Subcutaneous adipose tissue (tissue), 4 donors: ENCODE results near the gene ARHGAP44. TPM values are rescaled to one million over a fixed set of nuclear protein-coding genes. Genes with fewer than 3 reads are reported as not detected.

Experiments used
- CTCF ChIP-seq: fragments of 450-650 bp; IDR thresholded peaks from one replicate; pipeline ENCODE4 v1.5.1; 2016; ENCODE audit warnings: low read depth, mild to moderate bottlenecking, control low read depth, antibody characterized with exemption, moderate library complexity
- total RNA-seq, 4 donors: library from RNA; depleted of rRNA; stranded (reverse); fragments of >200 nt; gene quantifications; one replicate each; pipeline ENCODE4 v1.1.0, GENCODE V29; 2016

The ARHGAP44 gene
- total RNA-seq, 4 donors from 2014 or later = 1.3 to 3.4 (median 1.9) TPM

- no peak for TF ChIP-seq CTCF
These were observed 235.9 kb downstream of the ARHGAP44 start for GRCh38 chr17:13025258-13025627.

GRCh38 chr17:13025687-13026086 lies 236.4 kb downstream of the ARHGAP44 start:
- TF ChIP-seq CTCF = no peak

- TF ChIP-seq CTCF = no peak
These were observed 237.9 kb downstream of the ARHGAP44 start for GRCh38 chr17:13027246-13027645.

- no peak for TF ChIP-seq CTCF
These were observed 240.0 kb downstream of the ARHGAP44 start for GRCh38 chr17:13029340-13029739.

GRCh38 chr17:13030056-13030455 lies 240.8 kb downstream of the ARHGAP44 start:
- TF ChIP-seq CTCF = no peak

- no peak for TF ChIP-seq CTCF
These were observed 241.4 kb downstream of the ARHGAP44 start for GRCh38 chr17:13030459-13031300.

- TF ChIP-seq CTCF = no peak
These were observed 242.5 kb downstream of the ARHGAP44 start for GRCh38 chr17:13031718-13032350.
